ELR (cell line): ENCODE data around the gene FMN1.

Experiments used
- DNase-seq: peaks from one replicate; pipeline ENCODE4 v3.0.0-alpha.2; 2015; ENCODE audit warnings: low read depth

The FMN1 gene

DNA sequence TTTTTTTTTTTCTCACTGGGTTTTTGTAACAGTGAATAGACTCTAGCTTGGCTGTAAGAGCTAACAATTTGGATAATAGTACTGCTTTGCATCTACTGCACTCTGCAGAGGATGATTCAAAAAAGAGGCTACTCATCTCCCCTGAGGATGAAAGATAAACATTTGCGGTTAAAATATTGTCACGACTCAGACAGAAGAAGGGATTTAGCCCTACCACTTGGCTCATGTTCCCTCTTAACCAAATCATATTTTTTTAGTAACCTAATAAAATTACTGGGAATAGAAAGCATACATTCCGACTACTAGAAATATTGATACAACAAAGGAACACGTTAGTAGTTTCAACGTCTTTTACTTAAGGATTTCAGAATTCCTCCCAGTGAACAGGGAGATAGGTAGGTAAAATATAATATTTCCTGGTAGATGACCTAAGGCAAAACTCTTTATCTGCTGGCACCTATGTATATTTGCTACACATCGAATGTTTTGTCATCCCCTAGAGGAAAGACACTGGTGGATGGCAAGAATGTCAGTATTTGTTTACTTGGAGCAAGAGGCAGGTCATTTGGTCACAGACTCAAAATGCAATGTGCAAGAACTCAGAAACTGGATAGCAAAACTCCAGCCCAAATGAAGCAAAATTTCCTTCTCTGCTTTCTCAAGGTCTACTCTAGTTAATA, 365.9 kb downstream of the FMN1 start:
- peak; percentile 94 for DNase-seq

DNA sequence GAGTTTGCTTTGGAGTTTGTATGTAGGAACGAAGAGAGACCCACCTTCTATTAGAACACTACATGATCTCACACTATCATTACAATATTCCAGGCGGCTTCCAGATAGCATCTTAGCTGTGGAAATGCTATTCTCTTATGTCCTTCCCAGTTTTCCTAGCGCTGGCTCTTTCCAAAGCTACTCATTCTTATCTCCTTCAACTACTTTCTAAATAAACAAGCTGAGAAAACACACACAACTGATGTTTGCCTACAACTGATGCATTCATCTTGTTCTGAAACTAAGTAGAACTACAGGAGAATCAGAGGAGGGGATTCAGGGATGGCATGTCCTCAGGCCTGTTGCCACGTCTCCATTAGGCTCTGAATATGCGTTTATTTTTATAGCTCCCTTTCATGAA, 367.8 kb downstream of the FMN1 start:
- no peak for DNase-seq

DNA sequence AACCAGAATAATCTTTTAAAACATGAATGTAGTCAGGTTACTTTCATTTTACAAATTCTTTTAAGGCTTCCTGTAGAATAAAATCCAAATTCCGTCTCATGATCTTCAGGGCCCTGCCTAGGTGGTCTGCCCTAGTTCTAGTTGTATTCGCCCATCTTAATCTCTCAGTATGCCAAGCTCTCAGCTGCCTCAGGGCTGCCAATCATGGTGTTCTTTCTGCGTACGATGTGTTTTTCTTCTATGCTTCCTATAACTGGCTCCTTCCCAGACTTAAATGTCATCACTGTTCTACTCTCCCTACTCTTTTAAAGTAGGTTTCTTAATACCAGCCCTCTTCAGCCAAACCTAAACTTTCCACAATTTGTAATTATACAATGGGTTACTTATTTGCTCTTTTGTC, 369.3 kb downstream of the FMN1 start:
- DNase-seq, result peak; percentile 31

- DNase-seq, result peak; percentile 95
Observed at GRCh38 chr15:32824777-32825176, 369.7 kb downstream of the FMN1 start.

DNA sequence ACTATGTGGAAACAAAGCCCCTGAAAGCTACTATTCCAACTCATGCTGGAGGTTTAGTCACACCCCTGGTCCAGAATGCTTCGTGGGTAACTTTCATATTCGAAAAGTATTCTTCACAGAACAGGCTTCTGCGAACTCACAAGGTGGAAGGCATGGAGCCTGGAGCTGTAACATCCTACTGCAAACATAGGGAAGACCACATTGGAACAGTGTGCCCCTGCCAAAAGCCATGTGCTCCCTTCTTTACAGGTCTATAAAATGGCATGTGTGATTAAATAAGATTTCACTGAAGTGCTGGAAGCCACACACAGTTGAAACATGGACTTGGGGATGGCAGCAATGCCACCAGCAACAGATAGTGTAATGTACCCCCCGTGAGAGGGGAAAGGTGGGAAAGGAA, 370.8 kb downstream of the FMN1 start:
- DNase-seq, result no peak

GRCh38 chr15:32822739-32823138, 371.8 kb downstream of the FMN1 start:
- no peak for DNase-seq

DNA sequence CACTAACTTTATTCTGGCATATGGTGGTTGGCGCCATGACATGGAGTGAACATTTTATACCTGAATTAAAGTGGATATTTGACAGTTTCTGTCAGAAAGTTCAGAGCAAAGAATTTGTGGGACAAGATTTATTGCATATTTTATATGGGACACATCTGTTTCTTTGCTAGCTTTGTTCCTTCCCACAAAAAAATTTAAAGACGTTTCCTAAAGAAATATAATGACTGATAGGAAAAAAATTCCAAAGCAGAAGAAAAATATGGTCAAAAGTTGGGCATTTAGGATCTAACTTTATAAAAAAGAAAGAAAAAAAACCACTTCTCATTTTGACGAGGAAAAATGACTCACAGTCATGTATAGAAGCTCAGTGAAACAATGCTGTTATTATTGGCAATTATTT, 375.1 kb downstream of the FMN1 start:
- DNase-seq, result peak; percentile 26

- DNase-seq, result no peak
Observed at GRCh38 chr15:32818758-32819447, 375.6 kb downstream of the FMN1 start.

- no peak for DNase-seq
Observed at GRCh38 chr15:32817577-32817976, 376.9 kb downstream of the FMN1 start.

DNA sequence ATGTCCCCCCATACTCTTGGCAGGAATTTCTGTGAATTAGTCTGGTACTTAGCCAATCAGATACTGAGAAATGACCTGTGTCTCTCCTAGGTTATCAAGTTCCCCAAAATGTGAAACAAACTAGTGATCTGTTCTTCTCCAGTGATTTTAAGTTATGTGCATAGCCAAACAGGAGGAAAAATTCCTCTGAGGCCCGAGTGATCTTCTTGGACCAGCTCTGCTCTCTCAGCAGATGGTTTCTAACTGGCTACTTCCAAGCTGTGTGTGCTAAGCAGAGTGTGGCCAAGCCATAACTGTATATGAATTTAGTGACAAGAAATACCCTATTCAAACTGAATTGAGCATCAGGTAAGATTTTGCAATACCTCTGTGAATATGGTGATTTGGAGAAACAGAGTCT, 387.2 kb downstream of the FMN1 start:
- DNase-seq, result no peak

DNA sequence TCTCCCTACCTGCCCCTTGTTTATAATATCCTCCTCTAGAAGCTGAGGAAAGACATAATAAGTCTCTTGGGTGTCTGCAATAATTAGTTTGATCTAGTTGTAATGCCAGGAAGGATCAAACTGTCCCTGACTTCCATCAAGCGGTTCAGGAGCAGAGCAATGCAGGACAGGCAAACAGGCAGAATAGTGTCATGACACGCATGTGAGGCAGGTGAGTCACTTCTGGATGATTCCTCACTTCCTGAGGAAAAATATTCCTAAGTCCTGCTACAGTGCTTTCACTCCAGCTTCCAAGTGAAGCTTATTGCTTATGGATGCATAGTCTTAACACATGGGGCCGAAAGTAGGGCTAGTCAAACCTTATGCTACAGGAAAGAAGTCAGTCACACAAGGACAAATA, 390.9 kb downstream of the FMN1 start:
- peak; percentile 77 for DNase-seq

DNA sequence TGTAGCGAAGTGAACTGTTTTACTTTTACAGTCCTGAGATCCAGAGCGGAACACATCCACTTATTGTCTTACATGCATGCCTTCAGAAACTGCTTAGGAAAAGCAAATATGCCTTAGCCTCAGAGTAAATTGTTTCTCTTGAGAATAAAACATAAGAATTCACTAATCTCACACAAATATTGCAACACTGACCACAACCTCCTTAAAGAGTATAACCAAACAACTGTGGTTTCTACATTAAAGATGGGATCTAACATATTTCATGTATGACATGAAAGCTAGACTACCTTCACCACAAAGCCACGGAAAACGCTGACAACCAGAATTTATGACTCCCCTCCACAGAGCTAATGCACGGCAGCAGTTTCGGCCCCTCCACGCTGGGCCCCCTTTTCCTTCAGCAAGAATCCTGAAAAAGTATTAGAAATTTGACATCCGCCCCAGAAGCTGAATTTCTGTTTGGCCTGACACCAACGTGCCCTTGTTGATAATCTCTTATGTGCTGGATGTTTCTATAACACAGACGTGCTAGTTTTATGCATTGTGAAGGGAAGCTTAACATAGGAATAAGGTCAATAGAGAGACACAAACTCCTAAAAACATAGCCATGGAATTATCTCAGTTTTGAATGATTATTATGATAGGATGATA, 392.1 kb downstream of the FMN1 start:
- DNase-seq, result peak; percentile 92

GRCh38 chr15:32799936-32800535, 394.5 kb downstream of the FMN1 start:
- no peak for DNase-seq

GRCh38 chr15:32796856-32797255, 397.7 kb downstream of the FMN1 start:
- DNase-seq, result no peak

DNA sequence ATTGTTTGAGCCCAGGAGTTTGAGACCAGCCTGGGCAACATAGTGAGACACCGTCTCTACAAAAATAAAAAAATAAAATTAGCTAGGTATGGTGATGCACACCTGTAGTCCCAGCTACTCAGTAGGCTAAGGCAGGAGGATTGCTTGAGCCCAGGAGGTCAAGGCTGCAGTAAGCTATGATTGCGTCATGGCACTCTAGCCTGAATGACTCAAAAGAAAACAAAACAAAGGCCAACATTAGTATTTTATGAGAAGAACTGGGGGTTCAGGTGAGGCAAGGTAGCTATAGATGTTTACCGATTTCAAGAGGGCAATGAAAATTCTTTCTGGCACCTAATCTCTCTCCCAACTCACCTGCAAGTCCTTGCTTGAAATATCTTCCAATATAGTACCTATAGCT, 399.5 kb downstream of the FMN1 start:
- peak; percentile 40 for DNase-seq

DNA sequence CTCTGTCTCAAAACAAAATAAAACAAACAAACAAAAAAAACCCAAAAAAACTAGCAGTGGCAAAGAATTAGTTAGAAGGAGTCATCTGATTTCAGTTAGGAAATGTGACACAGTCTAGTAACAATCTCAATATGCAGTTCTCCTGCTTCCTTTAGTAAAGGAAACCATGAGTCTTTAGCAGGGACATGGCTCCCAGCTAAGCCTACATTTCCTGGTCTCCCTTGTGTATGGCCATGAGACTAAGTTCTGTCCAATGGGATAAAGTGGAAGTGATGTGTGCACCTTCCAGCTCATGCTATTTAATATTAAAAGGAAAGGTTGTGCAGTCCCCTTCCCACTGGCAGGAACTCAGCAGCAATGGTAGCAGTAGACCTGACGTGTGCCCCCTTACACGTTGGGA, 402.1 kb downstream of the FMN1 start:
- DNase-seq, result no peak

DNA sequence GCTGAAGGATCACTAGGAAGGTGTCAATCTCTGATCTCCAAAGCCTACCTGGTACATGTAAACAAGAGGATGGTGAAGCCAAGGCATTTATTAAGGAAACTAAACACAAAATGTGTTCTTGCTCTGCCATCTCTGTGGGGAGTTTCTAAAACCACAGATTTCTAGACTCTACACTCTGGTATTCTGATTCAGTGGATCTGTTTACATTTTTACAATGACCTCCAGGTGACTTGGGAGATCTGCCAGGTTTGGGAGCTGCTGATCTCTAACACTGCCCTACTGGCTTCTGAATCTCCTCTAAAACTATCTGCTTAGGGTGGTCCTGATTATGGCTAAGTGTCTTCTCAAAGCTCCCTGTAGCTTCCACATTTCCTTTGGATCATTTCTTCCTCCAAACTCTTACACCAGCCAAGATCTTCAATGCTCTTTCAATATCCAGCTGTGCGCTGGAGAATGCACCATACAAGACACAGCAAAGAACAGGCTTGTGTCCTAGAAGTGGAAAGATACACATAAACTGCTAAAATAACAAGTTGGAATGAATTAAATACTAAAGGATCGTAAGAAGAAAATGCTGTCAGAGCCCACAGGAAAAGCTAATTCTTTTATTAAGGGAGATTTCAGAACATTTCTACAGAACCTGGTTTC, 404.0 kb downstream of the FMN1 start:
- DNase-seq, result peak; percentile 81

DNA sequence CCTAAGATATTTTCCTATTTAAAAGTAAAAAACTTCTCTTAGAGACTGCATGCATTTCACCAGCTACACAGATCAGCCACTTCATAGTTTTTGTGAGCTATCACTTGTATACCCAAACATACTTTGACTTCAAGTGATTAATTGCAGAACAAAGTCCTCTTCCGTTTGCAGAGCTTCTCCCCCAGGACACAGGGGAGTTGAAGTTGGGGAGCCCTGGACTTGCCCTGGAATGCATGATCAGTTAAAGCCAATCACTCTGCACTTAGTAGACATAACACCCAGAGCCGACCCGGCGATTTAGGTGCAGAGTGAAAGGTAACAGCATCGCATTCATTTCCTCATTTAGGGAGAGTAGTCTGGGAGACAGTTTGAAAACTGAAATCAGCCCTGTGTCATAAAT, 406.6 kb downstream of the FMN1 start:
- no peak for DNase-seq

GRCh38 chr15:32786906-32787305, 407.6 kb downstream of the FMN1 start:
- DNase-seq, result no peak

- DNase-seq, result no peak
Observed at GRCh38 chr15:32784581-32784980, 409.9 kb downstream of the FMN1 start.

GRCh38 chr15:32781781-32782180, 412.7 kb downstream of the FMN1 start:
- peak; percentile 39 for DNase-seq

- DNase-seq, result peak; percentile 88
Observed at GRCh38 chr15:32778391-32779176, 415.9 kb downstream of the FMN1 start.
